HEK293 (cell line): ENCODE measurements around the gene RALGAPA2.

Experiments
- CTCF ChIA-PET: fragments of 350-600 bp; formaldehyde crosslinking; extraction: SDS; loops from one replicate; lab custom pipeline; 2021; ENCODE audit warnings: antibody characterized with exemption; lab: Yijun Ruan, JAX
- POLR2A ChIA-PET: fragments of 300-600 bp; formaldehyde crosslinking; extraction: SDS; loops from one replicate; lab custom pipeline; 2020; ENCODE audit warnings: antibody characterized with exemption, inconsistent platforms; lab: Yijun Ruan, JAX
- H3K27ac ChIP-seq: fragments of 200-500 bp; sonication (Bioruptor generic); 2 replicates; pipeline ENCODE4 v1.5.1; 2014; ENCODE audit warnings: low read depth, low read length, control low read depth, inconsistent platforms; ENCODE audit errors: extremely low read depth
- H3K36me3 ChIP-seq, 2 experiments: fragments of 200-500 bp in 1 of 2; sonication (Bioruptor generic) in 1 of 2; 1 replicate in 1 of 2; 2 replicates in 1 of 2; pipeline ENCODE4 v1.5.1; 2014 to 2017; ENCODE audit warnings: inconsistent platforms in 2 of 2, low read length in 2 of 2; ENCODE audit not compliant: control insufficient read depth in 2 of 2, insufficient read depth in 1 of 2
- H3K4me1 ChIP-seq: fragments of 200-500 bp; sonication (Bioruptor generic); 2 replicates; pipeline ENCODE4 v1.5.1; 2014; ENCODE audit warnings: mild to moderate bottlenecking, low read length, inconsistent platforms; ENCODE audit not compliant: control insufficient read depth, insufficient read depth
- H3K4me3 ChIP-seq: 2 replicates; pipeline ENCODE4 v1.5.1; 2011; ENCODE audit warnings: low read depth, mild to moderate bottlenecking, control low read depth, low read length, moderate library complexity
- H3K9me3 ChIP-seq: fragments of 200-500 bp; sonication (Bioruptor generic); 2 replicates; pipeline ENCODE4 v1.5.1; 2014; ENCODE audit warnings: low read depth, low read length, inconsistent platforms; ENCODE audit not compliant: control insufficient read depth, insufficient read depth
- GFI1B ChIP-seq: fragments of 450-650 bp; formaldehyde crosslinking; IDR thresholded peaks from 2 replicates; pipeline ENCODE4 v1.5.1; 2016; ENCODE audit warnings: missing biosample characterization, missing genetic modification characterization
- OVOL3 ChIP-seq: fragments of 450-650 bp; formaldehyde crosslinking; IDR thresholded peaks from 2 replicates; pipeline ENCODE4 v1.5.1; 2016; ENCODE audit warnings: missing biosample characterization, missing genetic modification characterization
- REPIN1 ChIP-seq: fragments of 450-650 bp; formaldehyde crosslinking; IDR thresholded peaks from 2 replicates; pipeline ENCODE4 v1.5.1; 2017; ENCODE audit warnings: missing biosample characterization, missing genetic modification characterization, low read depth
- SCRT1 ChIP-seq: fragments of 450-650 bp; formaldehyde crosslinking; IDR thresholded peaks from 2 replicates; pipeline ENCODE4 v1.5.1; 2016; ENCODE audit warnings: missing biosample characterization, missing genetic modification characterization, borderline replicate concordance
- SP2 ChIP-seq: fragments of 450-650 bp; formaldehyde crosslinking; IDR thresholded peaks from 2 replicates; pipeline ENCODE4 v1.5.1; 2016; ENCODE audit warnings: missing biosample characterization, missing genetic modification characterization
- ZBTB20 ChIP-seq: fragments of 450-650 bp; formaldehyde crosslinking; IDR thresholded peaks from 2 replicates; pipeline ENCODE4 v1.5.1; 2016; ENCODE audit warnings: missing biosample characterization, missing genetic modification characterization
- ZFP3 ChIP-seq: fragments of 450-650 bp; formaldehyde crosslinking; IDR thresholded peaks from 2 replicates; pipeline ENCODE4 v1.5.1; 2016; ENCODE audit warnings: low read depth, missing biosample characterization, missing genetic modification characterization
- ZNF121 ChIP-seq: fragments of 450-650 bp; formaldehyde crosslinking; IDR thresholded peaks from 2 replicates; pipeline ENCODE4 v1.5.1; 2016; ENCODE audit warnings: missing biosample characterization, missing genetic modification characterization
- ZNF155 ChIP-seq: fragments of 450-650 bp; formaldehyde crosslinking; IDR thresholded peaks from 2 replicates; pipeline ENCODE4 v1.5.1; 2016; ENCODE audit warnings: missing biosample characterization, missing genetic modification characterization
- ZNF175 ChIP-seq: fragments of 450-650 bp; formaldehyde crosslinking; IDR thresholded peaks from 2 replicates; pipeline ENCODE4 v1.5.1; 2016; ENCODE audit warnings: missing biosample characterization, missing genetic modification characterization
- ZNF214 ChIP-seq: fragments of 450-650 bp; formaldehyde crosslinking; IDR thresholded peaks from 2 replicates; pipeline ENCODE4 v1.5.1; 2017; ENCODE audit warnings: missing biosample characterization, mild to moderate bottlenecking, missing genetic modification characterization, borderline replicate concordance
- ZNF221 ChIP-seq: fragments of 450-650 bp; formaldehyde crosslinking; IDR thresholded peaks from 2 replicates; pipeline ENCODE4 v1.5.1; 2017; ENCODE audit warnings: missing biosample characterization, missing genetic modification characterization, borderline replicate concordance
- ZNF266 ChIP-seq: fragments of 450-650 bp; formaldehyde crosslinking; IDR thresholded peaks from 2 replicates; pipeline ENCODE4 v1.5.1; 2016; ENCODE audit warnings: missing biosample characterization, missing genetic modification characterization, low read depth
- ZNF394 ChIP-seq: fragments of 450-650 bp; formaldehyde crosslinking; IDR thresholded peaks from 2 replicates; pipeline ENCODE4 v1.5.1; 2016; ENCODE audit warnings: missing biosample characterization, missing genetic modification characterization, mild to moderate bottlenecking, moderate library complexity, borderline replicate concordance
- ZNF518A ChIP-seq: fragments of 450-650 bp; formaldehyde crosslinking; conservative IDR thresholded peaks from 2 replicates; pipeline ENCODE4 v1.5.1; 2016; ENCODE audit warnings: low read depth, missing biosample characterization, missing genetic modification characterization
- ZNF549 ChIP-seq: fragments of 450-650 bp; IDR thresholded peaks from 2 replicates; pipeline ENCODE4 v1.5.1; 2018; ENCODE audit warnings: missing biosample characterization, missing genetic modification characterization, mild to moderate bottlenecking, inconsistent platforms, moderate library complexity
- ZNF560 ChIP-seq: fragments of 450-650 bp; formaldehyde crosslinking; IDR thresholded peaks from 2 replicates; pipeline ENCODE4 v1.5.1; 2017; ENCODE audit warnings: missing biosample characterization, missing genetic modification characterization, borderline replicate concordance
- ZNF791 ChIP-seq: fragments of 450-650 bp; formaldehyde crosslinking; IDR thresholded peaks from 2 replicates; pipeline ENCODE4 v1.5.1; 2016; ENCODE audit warnings: missing biosample characterization, missing genetic modification characterization

RALGAPA2 gene

GRCh38 chr20:20582734-20583133 lies 129.7 kb downstream of the RALGAPA2 start (continued):
- TF ChIP-seq ZNF560 (tag by site-specific recombination) = no peak

GRCh38 chr20:20580139-20580538 lies 132.3 kb downstream of the RALGAPA2 start:
- Histone ChIP-seq H3K27ac (no peak overlapping the region), H3K36me3 (peaks cover 0 to 23% of the 10 kb centered on the region in 2 experiments; a peak in 2 of 3 replicates), H3K4me3 (no peak overlapping the region), H3K4me1 (no peaks in the 10 kb centered on the region), H3K9me3 (no peaks in the 10 kb centered on the region)
- ChIA-PET POLR2A (interaction anchor here (0.6 kb wide), 1 partner anchor 238 kb away, joined by 3 read pairs; no protein-coding TSS in a partner anchor), CTCF (interaction anchor here (0.6 to 3.3 kb wide), 3 partner anchors 12 to 14 kb away, joined by 3 to 16 read pairs (median 4); no protein-coding TSS in a partner anchor)
- TF ChIP-seq ZFP3 (no peak), ZNF518A (tag by site-specific recombination) (no peak), ZNF175 (tag by site-specific recombination) (no peak), ZNF266 (tag by site-specific recombination) (no peak), ZNF155 (tag by site-specific recombination) (no peak), REPIN1 (tag by site-specific recombination) (no peak)

- TF ChIP-seq ZNF121 (no peak), GFI1B (tag by site-specific recombination) (no peak), ZNF394 (tag by site-specific recombination) (no peak), OVOL3 (tag by site-specific recombination) (no peak), ZNF549 (tag by site-specific recombination) (no peak), SP2 (no peak), ZNF214 (tag by site-specific recombination) (no peak), ZNF155 (tag by site-specific recombination) (no peak), SCRT1 (no peak), ZNF791 (tag by site-specific recombination) (no peak), ZBTB20 (tag by site-specific recombination) (no peak), ZNF221 (tag by site-specific recombination) (no peak)
- TF ChIP-seq, all 188 proteins: peak for 0
- CTCF ChIA-PET = interaction anchor here (0.6 to 3.3 kb wide), 3 partner anchors 13 to 65 kb away, joined by 4 to 16 read pairs (median 4); no protein-coding TSS in a partner anchor
These were observed 133.6 kb downstream of the RALGAPA2 start for GRCh38 chr20:20578838-20579237.

More at GRCh38 chr20:20578838-20579237, 133.6 kb downstream of the RALGAPA2 start:
- H3K9me3 ChIP-seq = no peaks in the 10 kb centered on the region
- H3K27ac ChIP-seq = no peak overlapping the region
- H3K4me1 ChIP-seq = no peaks in the 10 kb centered on the region
- H3K4me3 ChIP-seq = no peak overlapping the region
- H3K36me3 ChIP-seq = peaks cover 0 to 17% of the 10 kb centered on the region in 2 experiments; a peak in 1 of 3 replicates
- POLR2A ChIA-PET = no interaction called here
